G401 (cell line): ENCODE data around the gene UHRF1. TPM values are rescaled to one million over a fixed set of nuclear protein-coding genes. Genes with fewer than 3 reads are reported as not detected.
"Not testable (repeated sequence)": the region's sequence is repeated elsewhere in the genome, so short reads cannot be mapped to it uniquely, and the experiment has no call there.

ENCODE experiments used
- DNase-seq: peaks from one replicate; pipeline ENCODE4 v3.0.0-alpha.2; 2015; ENCODE audit warnings: low spot score
- in situ Hi-C: cut with HindIII; loops from 2 replicates; pipeline ENCODE4 v1.10.0; 2016; ENCODE audit warnings: low sequenced_read_pairs, mixed read lengths
- total RNA-seq: library from RNA; depleted of rRNA; stranded (reverse); fragments of >200 nt; shearing (Covaris generic); gene quantifications from 2 replicates; pipeline ENCODE4 v1.2.3, GENCODE V29; 2014

Gene UHRF1
- total RNA-seq, 1 experiment from 2014 or later = 112 TPM

- in situ Hi-C loops, DNase-seq: not testable (repeated sequence)
Measured at GRCh38 chr19:4892962-4893361, 16.3 kb upstream of the UHRF1 start.

GRCh38 chr19:4896372-4896771 lies 12.9 kb upstream of the UHRF1 start:
- in situ Hi-C loops = no loop called here
- DNase-seq = no peak

GRCh38 chr19:4897146-4897545 lies 12.2 kb upstream of the UHRF1 start:
- in situ Hi-C loops = no loop called here
- no peak for DNase-seq

DNA sequence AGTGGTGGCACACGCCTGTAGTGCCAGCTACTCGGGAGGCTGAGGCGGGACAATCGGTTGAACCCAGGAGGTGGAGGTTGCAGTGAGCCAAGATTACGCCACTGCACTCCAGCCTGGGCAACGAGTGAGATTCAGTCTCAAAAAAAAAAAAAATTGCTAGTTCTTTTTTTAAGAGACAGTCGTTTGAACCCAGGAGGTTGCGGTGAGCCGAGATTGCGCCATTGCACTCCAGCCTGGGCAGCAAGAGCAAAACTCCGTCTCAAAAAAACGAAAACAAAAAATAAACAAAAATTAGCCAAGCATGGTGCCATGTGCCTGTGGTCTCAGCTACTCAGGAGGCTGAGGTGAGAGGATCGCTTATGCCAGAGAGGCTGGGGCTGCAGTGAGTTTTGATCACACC lies 8.4 kb upstream of the UHRF1 start:
- DNase-seq, in situ Hi-C loops: not testable (repeated sequence)

DNA sequence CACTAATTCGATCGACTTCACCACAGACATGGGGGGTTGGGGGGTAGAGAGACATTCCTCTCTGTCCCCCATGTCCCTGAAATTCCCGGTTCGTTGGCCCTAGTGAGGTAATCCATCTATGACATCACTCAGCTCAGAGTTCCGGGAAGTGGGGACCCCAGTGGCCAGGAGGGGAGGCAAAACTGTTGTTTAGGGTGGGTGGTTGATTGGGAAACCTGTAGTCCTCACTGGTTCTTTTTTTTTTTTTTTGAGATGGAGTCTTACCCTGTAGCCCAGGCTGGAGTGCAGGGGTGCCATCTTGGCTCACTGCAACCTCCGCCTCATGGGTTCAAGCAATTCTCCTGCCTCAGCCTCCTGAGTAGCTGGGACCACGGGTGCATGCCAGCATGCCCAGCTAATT lies 6.5 kb upstream of the UHRF1 start, which contains the start of gene ARRDC5:
Gene ARRDC5, minus strand, starts transcription at position 101 of the 400 bp plus-strand sequence. Its CDS starts 71 bp downstream, at position 30.
- in situ Hi-C loops = no loop called here
- DNase-seq = no peak

- no peak for DNase-seq
- in situ Hi-C loops = no loop called here
Measured at GRCh38 chr19:4904481-4904880, 4.8 kb upstream of the UHRF1 start.

GRCh38 chr19:4906963-4907362 lies 2.3 kb upstream of the UHRF1 start:
- no peak for DNase-seq
- in situ Hi-C loops = no loop called here

- DNase-seq = no peak
- in situ Hi-C loops = no loop called here
Measured at GRCh38 chr19:4908360-4908759, 941 bp upstream of the UHRF1 start.

DNA sequence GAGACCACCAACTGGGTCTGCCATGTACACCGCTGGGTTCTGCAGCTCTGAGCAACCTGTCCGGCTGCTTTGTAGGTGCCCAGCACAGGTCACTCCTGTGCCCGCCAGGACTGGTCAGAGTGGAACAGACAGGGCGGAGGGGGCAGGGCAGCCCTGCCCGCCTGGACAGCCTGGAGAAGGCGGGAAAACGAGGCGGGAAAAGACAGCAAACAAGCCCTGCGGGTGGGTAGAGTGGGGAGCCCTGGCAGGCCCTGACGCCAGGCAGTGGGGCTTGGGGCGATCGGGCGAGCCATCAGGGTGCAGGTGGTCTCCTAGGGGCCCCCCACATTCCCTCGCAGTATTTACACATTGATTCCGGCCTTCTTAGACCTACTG lies 533 bp upstream of the UHRF1 start:
- no peak for DNase-seq

DNA sequence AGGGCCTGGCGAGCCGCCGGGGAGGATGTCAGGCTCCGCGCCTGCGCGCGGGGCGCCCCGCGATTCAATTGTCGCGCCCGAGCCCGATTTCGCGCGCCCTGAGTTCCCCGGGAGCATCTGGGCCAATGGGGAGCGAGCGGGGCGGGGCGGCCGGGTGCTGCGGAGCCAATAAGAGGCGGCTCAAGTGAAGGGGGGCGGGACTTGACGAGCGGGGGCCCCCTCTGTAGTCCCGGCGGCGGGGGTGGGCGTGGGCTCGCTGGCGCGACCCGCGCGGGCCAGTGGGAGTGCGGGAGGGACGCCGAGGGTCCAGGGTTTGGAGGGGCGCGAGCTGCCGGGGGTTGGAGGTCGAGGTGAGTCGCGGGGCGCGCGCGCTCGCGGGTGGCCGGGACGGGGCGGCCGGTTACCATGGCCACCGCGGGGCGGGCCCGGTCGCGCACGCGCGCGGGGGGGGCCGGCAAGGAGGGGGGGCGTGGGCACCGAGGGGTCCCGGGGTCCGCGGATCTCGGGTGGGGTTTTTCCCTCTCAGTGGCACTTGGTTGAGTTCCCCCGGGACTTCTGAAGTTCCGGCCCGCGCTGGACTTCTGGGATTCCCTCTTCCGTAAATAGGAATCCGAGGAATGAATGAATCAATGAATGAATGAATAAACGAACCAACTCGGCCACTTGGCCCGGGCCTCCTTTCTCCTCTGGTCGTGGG lies 744 bp downstream of the UHRF1 start:
- peak; percentile 84 for DNase-seq
- in situ Hi-C loops = no loop called here

More for the DNA sequence above, 533 bp upstream of the UHRF1 start:
- in situ Hi-C loops = no loop called here

GRCh38 chr19:4910594-4911281 lies 1.4 kb downstream of the UHRF1 start:
- in situ Hi-C loops = no loop called here
- DNase-seq = no peak

- in situ Hi-C loops = no loop called here
- DNase-seq = no peak
Measured at GRCh38 chr19:4911314-4911713, 2.0 kb downstream of the UHRF1 start.

DNA sequence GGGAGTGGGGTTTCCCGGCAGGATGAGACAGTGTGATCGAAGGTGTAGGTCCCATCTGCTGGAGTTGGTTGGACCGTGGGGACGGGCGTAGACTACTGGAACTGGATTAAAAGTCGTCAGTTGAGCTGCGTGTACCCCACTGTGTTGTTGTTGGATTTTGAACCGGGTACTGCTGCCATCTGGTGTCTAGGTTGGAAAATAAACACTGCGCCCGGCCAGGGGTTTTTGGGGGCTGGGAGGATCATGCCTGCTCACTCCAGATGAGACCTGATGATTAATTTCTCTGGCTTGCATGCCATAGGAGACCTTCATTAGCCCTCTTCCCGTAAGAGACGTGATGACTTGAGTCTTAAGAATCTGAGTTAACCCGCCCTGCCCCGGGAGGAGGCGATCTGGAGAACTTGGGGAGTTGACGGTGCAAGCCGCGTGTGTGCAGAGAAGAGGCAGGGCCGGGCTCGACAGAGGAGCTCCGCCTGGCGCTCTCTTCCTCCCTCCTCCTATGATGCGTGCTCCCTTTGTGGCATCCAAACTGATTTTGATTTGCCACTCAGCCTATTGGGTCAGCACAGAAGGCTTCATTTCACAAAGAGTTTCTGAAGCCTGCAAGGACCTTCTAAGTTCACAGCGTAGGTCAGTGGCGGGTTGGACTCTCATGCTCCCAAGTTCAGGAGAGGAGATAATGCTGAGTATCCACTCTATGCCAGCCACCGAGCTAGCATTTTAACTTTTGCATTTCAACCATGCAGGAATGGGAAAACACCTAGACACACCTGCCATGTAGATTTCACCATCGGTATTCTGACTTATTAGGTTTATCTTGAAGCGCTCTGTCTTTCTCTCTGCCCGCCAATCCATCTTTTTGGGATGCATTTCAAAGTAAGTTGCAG lies 2.7 kb downstream of the UHRF1 start:
- peak; percentile 63 for DNase-seq
- in situ Hi-C loops = no loop called here

DNA sequence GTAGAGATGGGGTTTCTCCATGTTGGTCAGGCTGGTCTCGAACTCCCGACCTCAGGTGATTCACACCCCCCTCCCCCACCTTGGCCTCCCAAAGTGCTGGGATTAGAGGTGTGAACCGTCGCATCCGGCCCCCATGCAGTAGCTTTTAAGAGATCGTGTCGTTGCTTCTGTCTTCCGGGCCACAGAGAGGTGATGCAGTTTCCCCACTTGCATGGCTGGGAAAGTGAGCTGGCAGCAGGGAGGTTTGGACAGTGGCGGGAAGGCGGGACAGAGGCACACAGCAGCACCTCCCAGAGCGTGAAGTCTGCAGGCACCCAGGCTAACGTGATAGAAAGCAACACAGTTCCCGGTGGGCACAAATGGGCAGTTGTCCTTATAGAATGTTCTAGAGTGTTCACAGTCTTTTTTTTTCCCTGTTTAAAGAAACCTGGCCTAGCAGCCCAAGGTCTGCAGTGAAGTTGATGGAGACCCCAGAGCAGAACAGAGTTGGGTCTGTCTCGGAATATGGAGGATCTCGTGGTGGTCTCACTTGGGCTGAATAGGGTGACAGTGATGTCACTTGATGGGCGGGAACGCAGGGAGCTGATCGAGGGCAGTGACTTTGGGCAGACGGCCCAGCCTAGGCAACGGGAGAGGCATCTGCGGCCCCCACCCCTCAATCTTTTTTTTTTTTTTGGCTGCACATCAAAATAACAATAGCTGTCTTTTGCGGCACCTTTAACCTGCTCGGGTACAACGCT lies 4.9 kb downstream of the UHRF1 start:
- no peak for DNase-seq
- in situ Hi-C loops = no loop called here

- DNase-seq = no peak
- in situ Hi-C loops = no loop called here
Measured at GRCh38 chr19:4914736-4915501, 5.6 kb downstream of the UHRF1 start.

DNA sequence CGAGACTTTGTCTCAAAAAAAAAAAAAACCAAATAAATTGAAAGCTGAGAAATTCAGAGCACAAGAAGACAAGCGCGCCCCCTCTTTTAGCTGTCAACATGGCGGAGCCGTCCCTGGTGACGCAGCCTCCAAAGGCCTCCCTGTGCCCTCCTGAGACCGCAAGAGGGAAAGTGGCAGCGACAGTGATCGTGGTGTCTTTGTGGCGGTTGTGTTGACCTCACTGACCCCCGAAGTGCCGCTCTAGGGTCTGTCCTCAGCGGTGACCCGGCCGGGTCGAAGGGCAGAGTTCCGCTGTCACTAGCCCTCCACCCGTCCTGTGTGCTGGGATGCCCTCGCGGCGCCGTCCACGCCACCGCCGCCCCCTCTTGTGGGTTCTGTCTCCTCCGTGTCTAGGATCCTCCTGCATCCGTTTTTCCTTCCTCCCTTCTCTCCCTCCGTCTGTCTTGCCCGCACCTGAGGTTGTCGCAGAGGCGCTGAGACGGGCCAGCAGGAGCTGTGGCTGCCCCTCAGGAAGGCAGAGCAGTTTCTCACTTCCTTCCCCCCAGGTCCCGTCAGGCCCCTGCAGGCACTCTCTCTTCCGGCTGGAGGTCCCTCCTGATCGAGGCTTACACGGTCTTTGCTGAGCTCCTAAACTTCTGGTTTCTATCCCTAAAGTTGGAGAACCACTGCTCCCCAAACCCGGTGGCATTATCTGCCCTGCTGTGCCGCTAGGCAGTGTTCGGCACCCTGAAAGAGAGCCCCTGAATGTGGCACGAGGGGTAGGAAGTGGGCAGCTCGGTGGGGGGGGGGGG lies 7.2 kb downstream of the UHRF1 start:
- DNase-seq = no peak
- in situ Hi-C loops = no loop called here

DNA sequence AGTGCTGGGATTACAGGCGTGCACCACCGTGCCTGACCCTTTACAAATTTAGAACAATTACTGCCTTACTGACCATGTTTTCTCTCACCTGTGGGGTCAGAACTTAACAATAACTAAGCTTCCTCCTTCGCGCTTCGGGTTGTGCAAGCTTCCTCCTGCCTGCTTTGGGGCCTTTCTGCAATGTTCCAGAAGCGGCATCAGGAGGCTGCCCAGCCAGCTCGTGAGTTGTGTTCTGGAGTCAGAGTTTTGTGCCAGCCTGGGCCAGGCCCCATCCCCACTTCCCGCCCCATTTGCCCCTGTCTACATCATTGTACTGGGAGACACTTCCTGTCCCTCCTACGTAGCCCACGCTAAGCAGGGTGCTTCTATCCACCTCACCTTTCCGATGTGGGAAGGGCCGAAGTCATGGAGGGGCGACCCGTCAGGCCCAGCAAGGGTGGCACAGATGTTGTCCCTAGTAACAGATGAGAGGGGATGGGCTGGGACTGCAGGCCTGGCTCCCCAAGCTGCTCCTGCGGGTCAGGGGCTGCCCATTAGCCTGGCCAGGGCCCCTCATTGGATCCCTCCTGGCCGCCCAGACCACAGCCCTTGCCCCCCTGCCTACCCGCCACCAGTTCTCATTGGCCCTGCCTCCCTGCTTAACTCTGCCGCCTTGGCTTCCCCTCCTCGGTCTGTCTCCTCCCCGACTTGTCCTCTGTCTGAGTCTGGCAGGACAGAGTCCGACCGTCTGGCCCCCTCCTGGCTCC lies 13.4 kb downstream of the UHRF1 start:
- peak; percentile 47 for DNase-seq
- in situ Hi-C loops = no loop called here
